ENCODE data around the gene MACO1.

GRCh38 chr1:25473653-25474225 is 43.0 kb downstream of the MACO1 start:
- TF ChIP-seq CTCF (IDR thresholded peaks at IDR 0.05) = no peak
- TF ChIP-seq POLR2A (IDR thresholded peaks at IDR 0.05) = no peak
